ENCODE data around the gene USP53. TPM values are rescaled to one million over a fixed set of nuclear protein-coding genes. Genes with fewer than 3 reads are reported as not detected.

USP53 gene
- total and polyA plus RNA-seq, 2 donors (not counting 3 experiments of a cell fraction or from before 2014, with no cell fraction given), result 7.8 to 22.8 TPM

- TF ChIP-seq JUN (IDR thresholded peaks at IDR 0.05; ENCODE audit: borderline replicate concordance, insufficient read depth, insufficient read length, low read depth), result no peak
- TF ChIP-seq FOS (IDR thresholded peaks at IDR 0.05; ENCODE audit: borderline replicate concordance, insufficient read depth, low read length), result no peak
- no peak for TF ChIP-seq GATA2 (IDR thresholded peaks at IDR 0.05; ENCODE audit: insufficient read depth, insufficient read length, low read depth, low read length)
- TF ChIP-seq POLR2A (IDR thresholded peaks at IDR 0.05; ENCODE audit: low read depth, low read length), result no peak
- no peak for TF ChIP-seq POLR2AphosphoS5 (IDR thresholded peaks at IDR 0.05; ENCODE audit: insufficient read depth, low read depth, low read length)
- no peak for TF ChIP-seq CTCF (IDR thresholded peaks at IDR 0.05; ENCODE audit: extremely low read depth in 1 of 2, insufficient read depth in 1 of 2, low read depth in 1 of 2, low read length in 2 of 2)
- no peak for TF ChIP-seq MAX (IDR thresholded peaks at IDR 0.05; ENCODE audit: insufficient read depth, insufficient read length)
- no peak for TF ChIP-seq MYC (IDR thresholded peaks at IDR 0.05; ENCODE audit: low read depth, low read length)
- TF ChIP-seq EZH2 (IDR thresholded peaks at IDR 0.05; ENCODE audit: borderline replicate concordance, low read depth, low read length, severe bottlenecking), result no peak
- H3K9me1 ChIP-seq (replicated peaks; ENCODE audit: control insufficient read depth, extremely low read depth, insufficient read depth, low read length), result no peaks in the 10 kb centered on the region
- dilution Hi-C loops (cut with MboI; ENCODE audit: extremely low pct_ligation_motif_present, low sequenced_read_pairs) (no loop called here), intact Hi-C loops (cut with micrococcal nuclease) (no loop called here)
- no peak overlapping the region for H3K27ac ChIP-seq (ENCODE audit: insufficient read depth, low read depth, low read length)
- no peaks in the 10 kb centered on the region for H3K27me3 ChIP-seq (ENCODE audit: control insufficient read depth in 2 of 2, insufficient read depth in 2 of 2, low read length in 2 of 2)
- H3K9me3 ChIP-seq (replicated peaks; ENCODE audit: control insufficient read depth, insufficient read depth, low read length), result no peaks in the 10 kb centered on the region
- H3K79me2 ChIP-seq (ENCODE audit: control insufficient read depth, insufficient read depth, low read length), result peaks cover 57% of the 10 kb centered on the region
- CTCF ChIA-PET, result interaction anchor here (1.4 to 1.9 kb wide), 2 partner anchors 14 to 141 kb away, joined by 3 to 4 read pairs; no protein-coding TSS in a partner anchor
- no peak overlapping the region for H3K4me3 ChIP-seq (replicated peaks in 1 of 3; ENCODE audit: insufficient read depth in 1 of 3, low read depth in 1 of 3, low read length in 3 of 3)
- no TSS peak for BruUV-seq (replicated peaks)
- POLR2A ChIA-PET, result no interaction called here
- H2AFZ ChIP-seq (ENCODE audit: low read depth, low read length), result no peak overlapping the region
- no peak overlapping the region for H3K4me2 ChIP-seq (ENCODE audit: insufficient read depth, low read length)
- peaks cover 0 to 8% of the 10 kb centered on the region in 2 experiments for H3K36me3 ChIP-seq (ENCODE audit: control insufficient read depth in 2 of 2, extremely low read depth in 1 of 2, insufficient read depth in 2 of 2, low read length in 2 of 2)
- peaks cover 2% of the 10 kb centered on the region for H4K20me1 ChIP-seq (replicated peaks; ENCODE audit: control insufficient read depth, extremely low read depth, insufficient read depth, low read length)
- H3K9ac ChIP-seq (replicated peaks; ENCODE audit: extremely low read depth, insufficient read depth, low read length), result no peak overlapping the region
- DNase-seq (ENCODE audit: low read depth, low spot score) (no peak), FAIRE-seq (no peak)
- peaks cover 11% of the 10 kb centered on the region for H3K4me1 ChIP-seq (ENCODE audit: control insufficient read depth, extremely low read depth, insufficient read depth, low read length)
Measured at GRCh38 chr4:119227690-119228089, 15.2 kb downstream of the USP53 start.
